Measurements from ENCODE around the gene MYF6. TPM values are rescaled to one million over a fixed set of nuclear protein-coding genes. Genes with fewer than 3 reads are reported as not detected.

Gene MYF6
- total and polyA plus RNA-seq, 2 of the 13 experiments (the other 11 are each of a cell fraction or from before 2014, with no cell fraction given), result not detected

- H3K27ac ChIP-seq (ENCODE audit: extremely low read length, insufficient read depth, low read length), result no peak overlapping the region
- ATAC-seq (no peak), FAIRE-seq (no peak), DNase-seq (ENCODE audit: low spot score) (no peak)
- no peaks in the 10 kb centered on the region for H3K9me3 ChIP-seq (ENCODE audit: low read length)
- H3K4me1 ChIP-seq (ENCODE audit: insufficient read depth, low read length), result no peaks in the 10 kb centered on the region
- H3K9ac ChIP-seq (ENCODE audit: insufficient read depth, low read depth, low read length), result no peak overlapping the region
- H4K20me1 ChIP-seq (ENCODE audit: insufficient read depth, low read length), result no peaks in the 10 kb centered on the region
- H3K36me3 ChIP-seq (replicated peaks in 1 of 2; ENCODE audit: control insufficient read depth in 1 of 2, insufficient read depth in 2 of 2, low read length in 2 of 2), result no peaks in the 10 kb centered on the region
- CTCF ChIA-PET (ENCODE audit: low intra/inter-chr PET ratio, low total read pairs), result no interaction called here
- no TSS peak for BruUV-seq (replicated peaks)
- H2AFZ ChIP-seq (ENCODE audit: low read length), result no peak overlapping the region
- H3K27me3 ChIP-seq (ENCODE audit: control insufficient read depth in 1 of 2, insufficient read depth in 2 of 2, low read length in 2 of 2), result peaks cover 0 to 3% of the 10 kb centered on the region in 2 experiments; a peak in 3 of 5 replicates
- POLR2A ChIA-PET, result no interaction called here
- intact Hi-C loops (cut with micrococcal nuclease; ENCODE audit: unreplicated experiment), result no loop called here
- in situ Hi-C loops (cut with HindIII; ENCODE audit: extremely low pct_ligation_motif_present, low pct_unique_long_range_greater_than_20kb), result no loop called here
- no peak overlapping the region for H3K4me3 ChIP-seq (replicated peaks in 1 of 3; ENCODE audit: insufficient read depth in 1 of 3, low read depth in 2 of 3, low read length in 3 of 3)
- no peaks in the 10 kb centered on the region for H3K79me2 ChIP-seq (ENCODE audit: insufficient read depth, low read length)
- H3K4me2 ChIP-seq (ENCODE audit: low read depth, low read length), result no peak overlapping the region
- TF ChIP-seq SNAI1 (CRISPR knock-in tag; IDR thresholded peaks at IDR 0.05; ENCODE audit: borderline replicate concordance) (no peak), MYPOP (CRISPR knock-in tag; IDR thresholded peaks at IDR 0.05) (no peak), CEBPZ (IDR thresholded peaks at IDR 0.05; ENCODE audit: low read length) (no peak), ATF4 (CRISPR knock-in tag; IDR thresholded peaks at IDR 0.05) (no peak), ZNF788 (CRISPR knock-in tag; IDR thresholded peaks at IDR 0.05; ENCODE audit: borderline replicate concordance) (no peak), PAF1 (CRISPR knock-in tag; IDR thresholded peaks at IDR 0.05) (no peak), TBL1XR1 (IDR thresholded peaks at IDR 0.05; ENCODE audit: borderline replicate concordance, low read length, partially characterized antibody) (no peak), ELK4 (CRISPR knock-in tag; IDR thresholded peaks at IDR 0.05; ENCODE audit: borderline replicate concordance) (no peak), SNAPC2 (CRISPR knock-in tag; IDR thresholded peaks at IDR 0.05) (no peak), ZNF205 (CRISPR knock-in tag; IDR thresholded peaks at IDR 0.05) (no peak), SAP130 (CRISPR knock-in tag; IDR thresholded peaks at IDR 0.05; ENCODE audit: low read depth) (no peak), SOX6 (IDR thresholded peaks at IDR 0.05) (no peak), SOX6 (CRISPR knock-in tag; IDR thresholded peaks at IDR 0.05) (no peak), ZSCAN22 (CRISPR knock-in tag; IDR thresholded peaks at IDR 0.05) (no peak), ZNF430 (CRISPR knock-in tag; IDR thresholded peaks at IDR 0.05) (no peak)
- TF ChIP-seq, protein P1, sequence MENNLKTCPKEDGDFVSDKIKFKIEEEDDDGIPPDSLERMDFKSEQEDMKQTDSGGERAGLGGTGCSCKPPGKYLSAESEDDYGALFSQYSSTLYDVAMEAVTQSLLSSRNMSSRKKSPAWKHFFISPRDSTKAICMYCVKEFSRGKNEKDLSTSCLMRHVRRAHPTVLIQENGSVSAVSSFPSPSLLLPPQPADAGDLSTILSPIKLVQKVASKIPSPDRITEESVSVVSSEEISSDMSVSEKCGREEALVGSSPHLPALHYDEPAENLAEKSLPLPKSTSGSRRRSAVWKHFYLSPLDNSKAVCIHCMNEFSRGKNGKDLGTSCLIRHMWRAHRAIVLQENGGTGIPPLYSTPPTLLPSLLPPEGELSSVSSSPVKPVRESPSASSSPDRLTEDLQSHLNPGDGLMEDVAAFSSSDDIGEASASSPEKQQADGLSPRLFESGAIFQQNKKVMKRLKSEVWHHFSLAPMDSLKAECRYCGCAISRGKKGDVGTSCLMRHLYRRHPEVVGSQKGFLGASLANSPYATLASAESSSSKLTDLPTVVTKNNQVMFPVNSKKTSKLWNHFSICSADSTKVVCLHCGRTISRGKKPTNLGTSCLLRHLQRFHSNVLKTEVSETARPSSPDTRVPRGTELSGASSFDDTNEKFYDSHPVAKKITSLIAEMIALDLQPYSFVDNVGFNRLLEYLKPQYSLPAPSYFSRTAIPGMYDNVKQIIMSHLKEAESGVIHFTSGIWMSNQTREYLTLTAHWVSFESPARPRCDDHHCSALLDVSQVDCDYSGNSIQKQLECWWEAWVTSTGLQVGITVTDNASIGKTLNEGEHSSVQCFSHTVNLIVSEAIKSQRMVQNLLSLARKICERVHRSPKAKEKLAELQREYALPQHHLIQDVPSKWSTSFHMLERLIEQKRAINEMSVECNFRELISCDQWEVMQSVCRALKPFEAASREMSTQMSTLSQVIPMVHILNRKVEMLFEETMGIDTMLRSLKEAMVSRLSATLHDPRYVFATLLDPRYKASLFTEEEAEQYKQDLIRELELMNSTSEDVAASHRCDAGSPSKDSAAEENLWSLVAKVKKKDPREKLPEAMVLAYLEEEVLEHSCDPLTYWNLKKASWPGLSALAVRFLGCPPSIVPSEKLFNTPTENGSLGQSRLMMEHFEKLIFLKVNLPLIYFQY (CRISPR knock-in tag; IDR thresholded peaks at IDR 0.05; ENCODE audit: borderline replicate concordance), result no peak
Observed at GRCh38 chr12:80712866-80713265, 5.4 kb downstream of the MYF6 start.
